ENCODE results near the gene CENPS.

- TF ChIP-seq HDGF (IDR thresholded peaks at IDR 0.05; ENCODE audit: borderline replicate concordance), result no peak
- TF ChIP-seq L3MBTL2 (conservative IDR thresholded peaks at IDR 0.05), result no peak
- no peak for TF ChIP-seq BHLHE40 (IDR thresholded peaks at IDR 0.05; ENCODE audit: borderline replicate concordance)
- no peak for TF ChIP-seq SUZ12 (IDR thresholded peaks at IDR 0.05)
- TF ChIP-seq, protein P1, sequence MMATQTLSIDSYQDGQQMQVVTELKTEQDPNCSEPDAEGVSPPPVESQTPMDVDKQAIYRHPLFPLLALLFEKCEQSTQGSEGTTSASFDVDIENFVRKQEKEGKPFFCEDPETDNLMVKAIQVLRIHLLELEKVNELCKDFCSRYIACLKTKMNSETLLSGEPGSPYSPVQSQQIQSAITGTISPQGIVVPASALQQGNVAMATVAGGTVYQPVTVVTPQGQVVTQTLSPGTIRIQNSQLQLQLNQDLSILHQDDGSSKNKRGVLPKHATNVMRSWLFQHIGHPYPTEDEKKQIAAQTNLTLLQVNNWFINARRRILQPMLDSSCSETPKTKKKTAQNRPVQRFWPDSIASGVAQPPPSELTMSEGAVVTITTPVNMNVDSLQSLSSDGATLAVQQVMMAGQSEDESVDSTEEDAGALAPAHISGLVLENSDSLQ (IDR thresholded peaks at IDR 0.05), result no peak
Observed at GRCh38 chr1:10401281-10401680, 29.0 kb upstream of the CENPS start.
